Measurements from ENCODE around the gene EFTUD2. TPM values are rescaled to one million over a fixed set of nuclear protein-coding genes. Genes with fewer than 3 reads are reported as not detected.

EFTUD2 gene
- total and polyA plus RNA-seq, 2 of the 13 experiments (the other 11 are each of a cell fraction or from before 2014, with no cell fraction given): 111 to 137 TPM

GRCh38 chr17:44899074-44899782, at the start of gene EFTUD2 (continued):
- TF ChIP-seq ZNF770 (CRISPR knock-in tag; IDR thresholded peaks at IDR 0.05): no peak; the same call in 1 of the 2 replicates
- TF ChIP-seq ZNF878 (CRISPR knock-in tag; IDR thresholded peaks at IDR 0.05): peak; percentile 81; the same call in 1 of the 2 replicates
- TF ChIP-seq TCF7L2 (IDR thresholded peaks at IDR 0.05; ENCODE audit: low read depth, low read length): no peak
- TF ChIP-seq CSRNP1 (CRISPR knock-in tag; IDR thresholded peaks at IDR 0.05): peak; percentile 98
- TF ChIP-seq ZNF121 (CRISPR knock-in tag; IDR thresholded peaks at IDR 0.05): no peak
- TF ChIP-seq MAFG (CRISPR knock-in tag; IDR thresholded peaks at IDR 0.05): no peak
- peak; percentile 86 for TF ChIP-seq THRA (CRISPR knock-in tag; IDR thresholded peaks at IDR 0.05; ENCODE audit: borderline replicate concordance)
- peak; percentile 80 for TF ChIP-seq SRF (IDR thresholded peaks at IDR 0.05; ENCODE audit: low read depth, low read length)
- TF ChIP-seq ZBTB8A (CRISPR knock-in tag; IDR thresholded peaks at IDR 0.05; ENCODE audit: borderline replicate concordance, low read depth): peak; percentile 72; the same call in 1 of the 2 replicates
- TF ChIP-seq DPF2 (CRISPR knock-in tag; IDR thresholded peaks at IDR 0.05; ENCODE audit: borderline replicate concordance, low read depth): no peak
- peak; percentile 59; the same call in 1 of the 2 replicates for TF ChIP-seq ZNF367 (CRISPR knock-in tag; IDR thresholded peaks at IDR 0.05; ENCODE audit: borderline replicate concordance)
- peak in 1 of 2 experiments; percentile 97; a peak in 2 of 4 replicates for TF ChIP-seq KLF16 (CRISPR knock-in tag; IDR thresholded peaks at IDR 0.05)
- TF ChIP-seq RBM39 (IDR thresholded peaks at IDR 0.05; ENCODE audit: low read depth, low read length, poor library complexity, severe bottlenecking): no peak
- TF ChIP-seq HDAC6 (IDR thresholded peaks at IDR 0.05; ENCODE audit: low read depth, low read length): peak; percentile 99; the same call in 1 of the 2 replicates
- peak; percentile 57; the same call in 1 of the 2 replicates for TF ChIP-seq PRDM10 (CRISPR knock-in tag; IDR thresholded peaks at IDR 0.05; ENCODE audit: low read depth)
- peak; percentile 77 for TF ChIP-seq TBX3 (IDR thresholded peaks at IDR 0.05; ENCODE audit: borderline replicate concordance)
- TF ChIP-seq PHF5A (CRISPR knock-in tag; IDR thresholded peaks at IDR 0.05; ENCODE audit: low read depth, unreplicated experiment): peak; percentile 97
- peak; percentile 51; the same call in 1 of the 2 replicates for TF ChIP-seq RAD21 (CRISPR knock-in tag; IDR thresholded peaks at IDR 0.05)
- 0 out of 2 replicates have a peak, but pooled peaks have one; percentile 28 for TF ChIP-seq KDM1A (CRISPR knock-in tag; IDR thresholded peaks at IDR 0.05)
- TF ChIP-seq ZBTB1 (CRISPR knock-in tag; IDR thresholded peaks at IDR 0.05; ENCODE audit: borderline replicate concordance): 0 out of 2 replicates have a peak, but pooled peaks have one; percentile 65
